Urothelium cell line (cell line): ENCODE measurements around the gene CSRNP3.

Experiments
- DNase-seq: peaks from one replicate; pipeline ENCODE4 v3.0.0; 2011; ENCODE audit warnings: low spot score, mixed read lengths
- FAIRE-seq: peaks from 2 replicates; lab custom pipeline; 2011; peaks lifted over from hg19 to GRCh38; lab: Jason Lieb, UNC

CSRNP3 gene, protein sequence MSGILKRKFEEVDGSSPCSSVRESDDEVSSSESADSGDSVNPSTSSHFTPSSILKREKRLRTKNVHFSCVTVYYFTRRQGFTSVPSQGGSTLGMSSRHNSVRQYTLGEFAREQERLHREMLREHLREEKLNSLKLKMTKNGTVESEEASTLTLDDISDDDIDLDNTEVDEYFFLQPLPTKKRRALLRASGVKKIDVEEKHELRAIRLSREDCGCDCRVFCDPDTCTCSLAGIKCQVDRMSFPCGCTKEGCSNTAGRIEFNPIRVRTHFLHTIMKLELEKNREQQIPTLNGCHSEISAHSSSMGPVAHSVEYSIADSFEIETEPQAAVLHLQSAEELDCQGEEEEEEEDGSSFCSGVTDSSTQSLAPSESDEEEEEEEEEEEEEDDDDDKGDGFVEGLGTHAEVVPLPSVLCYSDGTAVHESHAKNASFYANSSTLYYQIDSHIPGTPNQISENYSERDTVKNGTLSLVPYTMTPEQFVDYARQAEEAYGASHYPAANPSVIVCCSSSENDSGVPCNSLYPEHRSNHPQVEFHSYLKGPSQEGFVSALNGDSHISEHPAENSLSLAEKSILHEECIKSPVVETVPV

DNA sequence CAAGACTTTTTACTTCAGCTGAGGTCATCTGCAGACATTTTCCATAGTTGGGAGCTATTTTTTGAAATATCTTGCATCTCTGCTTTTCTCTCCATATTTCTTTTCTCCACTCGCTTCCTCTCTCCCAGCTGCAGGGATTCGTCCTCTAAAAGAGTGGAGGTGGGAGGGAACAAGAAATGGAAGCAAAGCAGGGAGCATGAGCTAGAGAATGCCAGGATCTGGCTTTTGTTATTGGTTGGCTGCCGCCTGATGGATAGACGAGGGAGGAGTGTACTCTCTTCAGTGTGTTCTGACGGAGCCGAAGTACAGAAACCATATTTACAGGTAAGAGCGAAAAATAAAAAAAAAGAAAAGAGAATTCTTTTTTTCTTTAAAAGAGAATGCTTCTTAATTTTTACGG, at the start of gene CSRNP3:
Gene CSRNP3, plus strand, starts transcription at position 282 of the 400 bp plus-strand sequence. CDS start 125,368 bp downstream, outside the sequence.
- peak; percentile 52 for FAIRE-seq
- DNase-seq: peak; percentile 79

DNA sequence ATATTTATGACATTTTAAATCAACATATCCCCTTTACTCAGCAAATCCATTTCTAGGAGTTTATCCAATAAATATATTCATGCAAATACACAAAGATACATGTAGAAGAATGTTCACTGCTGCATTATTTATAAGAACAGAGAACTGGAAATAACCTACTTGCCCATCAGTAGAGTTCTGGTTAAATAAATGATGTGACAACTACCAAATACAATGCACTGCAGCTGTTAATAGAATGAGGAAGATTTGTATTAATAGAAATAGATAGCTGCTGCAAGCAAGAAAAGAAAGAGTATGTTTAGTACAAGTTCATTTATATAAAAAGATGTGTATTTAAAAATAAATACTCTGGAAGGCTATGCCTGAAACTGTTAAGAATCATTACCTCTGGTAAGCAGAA, 49.3 kb upstream of the CSRNP3 start:
- FAIRE-seq: no peak

DNA sequence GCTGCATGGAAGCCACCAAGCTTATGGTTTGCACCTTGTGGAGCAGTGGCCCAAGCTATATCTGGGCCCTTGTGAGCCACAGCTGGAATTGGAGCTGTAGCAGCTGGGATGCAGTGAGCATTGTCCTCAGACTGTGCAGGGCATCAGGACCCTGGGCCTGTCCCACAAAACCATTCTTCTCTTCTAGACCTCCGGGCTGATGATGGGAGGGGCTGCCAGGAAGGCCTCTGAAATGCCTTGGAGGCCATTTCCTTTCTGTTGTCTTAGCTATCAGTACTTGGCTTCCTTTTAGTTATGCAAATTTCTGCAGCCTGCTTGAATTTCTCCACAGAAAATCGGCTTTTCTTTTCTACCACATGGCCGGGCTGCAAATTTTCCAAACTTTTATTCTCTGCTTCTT, 46.4 kb upstream of the CSRNP3 start:
- no peak for FAIRE-seq
- DNase-seq: no peak

More for the DNA sequence above, 49.3 kb upstream of the CSRNP3 start:
- no peak for DNase-seq

DNA sequence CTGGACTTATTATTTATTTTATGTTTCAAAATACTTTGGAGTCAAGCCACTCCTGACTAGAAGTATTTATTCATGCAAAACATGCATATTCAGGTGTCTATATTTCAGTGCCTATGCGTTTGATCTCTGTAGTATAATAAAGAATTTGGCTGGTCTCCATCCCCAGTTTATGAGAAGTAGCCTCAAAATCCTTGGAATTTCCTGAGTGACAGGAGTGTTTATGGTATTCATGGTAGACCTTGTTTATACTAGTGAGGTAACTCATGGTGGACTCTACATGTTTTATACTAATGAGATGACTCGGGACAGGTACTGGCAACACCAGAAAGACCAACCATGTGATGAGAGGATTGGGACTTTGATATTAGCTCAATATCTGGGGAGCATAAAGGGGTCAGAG, 43.9 kb upstream of the CSRNP3 start:
- DNase-seq (no peak), FAIRE-seq (no peak)

DNA sequence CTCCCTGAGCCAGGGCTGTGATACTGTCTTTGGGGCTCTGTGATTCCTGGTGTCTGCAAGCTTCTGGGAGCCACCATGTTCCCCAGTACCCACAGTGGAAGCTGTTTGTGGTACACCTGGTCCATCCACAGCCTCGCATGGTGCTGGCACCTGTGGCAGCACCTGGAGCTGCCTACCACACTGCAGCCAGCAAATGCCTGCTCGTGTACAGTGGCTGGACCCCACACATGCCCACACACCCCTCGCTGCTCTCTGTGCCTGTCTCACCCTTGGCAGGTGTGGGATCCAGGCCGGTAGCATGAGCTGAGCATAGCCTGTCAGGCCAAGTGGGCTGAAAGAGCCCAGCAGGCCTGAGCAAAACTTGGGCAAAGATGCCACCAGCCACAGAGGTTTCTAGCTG, 41.8 kb upstream of the CSRNP3 start:
- no peak for DNase-seq
- FAIRE-seq: no peak

DNA sequence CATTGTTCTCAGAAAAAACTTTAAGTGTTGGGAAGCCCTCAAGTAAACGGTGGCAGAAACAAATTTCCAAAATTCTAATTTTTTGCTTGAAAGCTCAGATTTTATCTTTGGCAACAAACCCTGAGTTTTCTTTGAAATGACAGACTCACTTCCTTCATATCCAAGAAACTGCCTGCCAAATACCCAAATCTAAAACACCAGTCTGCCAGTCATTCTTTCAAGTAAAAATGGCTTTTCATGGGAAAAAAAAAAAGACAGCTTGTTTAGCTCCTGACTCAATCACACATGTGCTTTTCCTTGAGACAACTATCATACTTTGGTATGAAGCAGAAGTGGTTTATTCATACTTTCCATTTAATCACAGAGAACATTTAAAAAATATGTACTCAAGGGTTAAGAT, 40.6 kb upstream of the CSRNP3 start:
- no peak for FAIRE-seq

DNA sequence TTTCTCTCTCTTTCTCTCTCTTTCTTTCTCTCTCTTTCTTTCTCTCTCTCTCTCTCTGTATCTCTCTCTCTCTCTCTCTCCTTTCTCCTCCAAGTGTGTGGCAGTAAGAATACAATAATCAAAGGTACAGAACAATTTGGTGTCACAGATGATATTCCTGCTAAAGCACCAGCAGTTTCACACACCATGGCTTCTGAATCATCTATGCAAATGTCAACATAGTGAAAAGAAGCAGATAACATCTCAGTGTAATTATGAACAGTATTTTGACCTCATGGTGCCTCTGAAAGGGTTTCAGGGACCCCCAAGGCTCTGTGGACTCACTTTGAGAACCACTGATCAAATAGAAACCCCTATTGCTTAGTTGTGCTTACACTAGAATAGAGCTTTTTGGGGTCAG, 38.5 kb upstream of the CSRNP3 start:
- no peak for FAIRE-seq
- DNase-seq: no peak

More for the DNA sequence above, 40.6 kb upstream of the CSRNP3 start:
- DNase-seq: no peak

DNA sequence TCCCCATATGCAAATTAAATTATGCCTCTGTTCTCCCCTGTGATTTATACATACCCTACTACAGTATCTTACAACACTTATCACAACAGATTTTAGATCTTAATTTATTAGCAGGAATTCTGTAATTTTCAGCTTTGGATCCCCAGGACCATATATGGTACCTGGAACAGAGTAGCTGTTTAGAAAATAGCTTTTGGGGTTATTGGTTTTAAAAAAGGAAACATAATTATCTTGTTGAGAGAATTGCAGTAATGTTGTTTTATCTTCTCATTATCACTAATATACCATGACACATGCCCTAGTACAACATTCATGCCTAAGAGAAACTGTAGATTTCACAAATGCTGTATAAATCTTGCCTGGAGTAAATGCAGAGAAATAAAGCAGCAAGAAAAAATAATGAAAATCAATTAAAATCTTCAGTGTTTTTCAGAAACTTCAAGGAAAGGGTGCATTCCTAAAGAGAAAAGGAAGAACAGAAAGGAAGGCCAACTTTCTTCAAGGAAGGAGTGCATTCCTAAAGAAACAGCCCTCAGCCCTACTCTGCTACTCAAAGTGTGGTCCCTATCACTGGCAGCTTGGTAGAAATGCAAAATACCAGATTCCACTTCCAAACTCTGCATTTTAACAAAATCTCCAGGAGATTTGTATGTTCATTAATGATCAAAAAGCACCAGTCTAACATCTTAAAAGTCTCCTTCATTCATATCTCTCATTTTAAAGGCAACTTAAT, 37.1 kb upstream of the CSRNP3 start:
- FAIRE-seq (no peak), DNase-seq (no peak)

DNA sequence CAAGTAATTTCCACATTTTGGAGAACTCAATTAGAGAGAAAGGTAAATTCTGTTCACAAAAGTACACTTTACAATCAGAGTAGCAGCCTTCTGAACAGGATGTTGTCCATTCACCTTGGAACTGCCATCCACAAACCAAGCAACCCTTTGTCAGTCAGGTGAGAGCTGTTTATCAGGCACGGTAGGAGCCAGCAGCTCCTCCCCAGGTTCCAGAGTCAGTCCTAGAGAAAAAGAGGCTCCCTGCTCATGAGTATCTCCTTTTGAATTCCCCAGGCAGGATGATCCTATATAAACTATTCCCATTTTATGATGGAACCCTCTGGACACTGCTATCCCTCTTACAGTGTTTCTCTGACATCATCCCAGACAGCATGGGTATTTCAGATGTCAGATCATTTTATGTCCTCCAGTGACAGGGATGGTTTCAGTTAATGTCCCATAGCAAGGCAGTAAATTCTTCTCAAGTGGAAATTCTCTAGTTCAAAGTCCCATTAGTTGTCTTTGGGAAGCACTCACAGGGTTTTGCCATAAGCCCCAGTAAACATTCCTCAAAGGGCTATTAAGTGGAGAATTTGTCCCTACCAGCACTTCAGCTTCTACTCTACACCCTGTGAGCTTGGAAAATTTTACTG, 34.5 kb upstream of the CSRNP3 start:
- no peak for DNase-seq
- FAIRE-seq: no peak

DNA sequence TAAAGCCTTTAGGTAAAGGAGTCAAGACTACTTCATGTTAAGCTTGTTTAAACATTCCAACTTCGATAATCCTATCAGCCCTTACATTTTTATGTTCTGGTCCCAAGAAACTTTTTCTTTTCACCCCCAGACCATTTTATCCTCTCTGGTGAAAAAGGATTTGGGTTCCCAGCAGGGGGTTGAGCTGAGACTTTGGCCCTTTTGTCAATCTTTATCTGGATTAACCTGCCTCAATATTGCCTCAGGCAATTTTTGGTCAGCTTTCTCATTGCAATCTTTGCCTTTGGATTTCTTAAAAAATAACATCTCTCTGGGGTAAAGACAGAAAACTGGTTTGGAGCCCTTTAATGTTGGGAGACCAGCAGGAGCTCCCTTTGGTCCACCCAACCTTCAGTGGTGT, 33.9 kb upstream of the CSRNP3 start:
- no peak for DNase-seq
- FAIRE-seq: no peak

DNA sequence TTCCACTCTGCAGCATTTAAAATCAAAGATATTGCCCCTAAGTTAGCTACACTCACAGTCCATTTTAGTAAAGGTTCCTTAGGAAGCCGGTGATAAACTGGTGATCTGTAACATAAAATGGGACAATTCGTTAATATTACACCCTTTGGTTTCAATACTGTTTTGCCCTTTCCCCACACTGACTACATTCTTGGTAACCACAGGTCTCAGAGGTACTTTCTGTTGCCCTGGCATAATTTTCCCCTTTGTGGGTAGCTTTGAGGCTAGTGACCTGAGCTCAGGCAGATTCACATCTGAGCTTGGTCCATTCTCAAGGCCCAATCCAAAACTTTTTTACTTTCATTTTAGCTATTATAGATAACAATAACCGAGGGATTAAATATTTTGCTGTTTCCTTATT, 32.9 kb upstream of the CSRNP3 start:
- DNase-seq (no peak), FAIRE-seq (no peak)

DNA sequence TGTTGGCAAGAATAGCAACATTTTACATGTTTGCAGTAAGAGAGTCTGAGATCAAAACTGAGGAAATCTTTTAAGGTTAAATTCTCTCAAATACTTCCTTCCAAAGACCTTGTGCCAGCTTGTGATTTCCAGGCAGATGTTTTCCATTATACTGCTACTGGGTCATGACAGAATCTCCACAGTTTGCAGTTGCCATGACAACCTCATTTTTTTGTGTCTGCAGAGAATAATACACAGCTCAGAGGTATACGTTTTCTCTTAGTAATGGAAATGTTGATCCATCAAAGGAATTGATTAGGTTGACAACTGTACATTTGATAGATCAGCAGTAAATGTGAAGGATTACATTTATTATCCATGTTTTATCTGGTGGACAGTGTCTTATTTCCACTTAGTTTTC, 29.1 kb upstream of the CSRNP3 start:
- peak; percentile 4 for DNase-seq

DNA sequence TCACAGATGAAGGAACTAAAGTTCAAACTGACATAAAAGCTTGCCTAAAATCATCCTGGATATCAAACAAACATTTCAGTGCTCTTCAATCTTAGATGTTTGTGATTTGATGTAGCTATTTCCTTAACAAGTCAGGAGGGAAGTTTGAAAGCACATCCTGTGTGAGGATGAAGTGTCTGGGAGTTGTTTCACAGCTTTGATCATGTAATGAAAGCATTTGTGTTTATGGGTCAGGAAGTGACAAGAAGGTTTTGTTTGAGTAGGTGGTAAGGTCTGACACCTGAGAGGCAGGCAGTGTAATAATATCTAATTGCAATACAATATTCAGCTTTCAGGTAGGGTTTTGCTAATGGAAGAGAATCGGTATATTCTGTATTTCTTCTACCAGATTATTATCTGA, 26.0 kb upstream of the CSRNP3 start:
- no peak for FAIRE-seq
- no peak for DNase-seq

More for the DNA sequence above, 29.1 kb upstream of the CSRNP3 start:
- no peak for FAIRE-seq

DNA sequence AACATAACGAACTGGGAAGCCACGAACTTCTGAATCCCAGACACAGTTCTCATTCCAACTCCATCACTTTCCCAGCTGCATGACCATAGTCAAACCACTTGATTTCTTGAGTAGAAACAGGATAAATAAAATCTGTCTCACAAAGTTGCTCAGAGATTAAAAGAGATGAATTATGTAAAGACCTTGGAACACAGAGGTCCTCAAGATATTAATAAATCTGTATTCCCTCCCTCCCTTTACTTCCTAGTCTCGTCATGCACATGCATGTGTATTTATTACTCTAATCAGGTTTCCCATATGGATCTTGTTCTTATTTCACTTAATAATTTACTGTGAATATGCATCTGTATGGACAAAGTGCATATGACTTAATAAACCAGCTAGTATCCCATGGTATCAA, 21.1 kb upstream of the CSRNP3 start:
- DNase-seq (no peak), FAIRE-seq (no peak)

DNA sequence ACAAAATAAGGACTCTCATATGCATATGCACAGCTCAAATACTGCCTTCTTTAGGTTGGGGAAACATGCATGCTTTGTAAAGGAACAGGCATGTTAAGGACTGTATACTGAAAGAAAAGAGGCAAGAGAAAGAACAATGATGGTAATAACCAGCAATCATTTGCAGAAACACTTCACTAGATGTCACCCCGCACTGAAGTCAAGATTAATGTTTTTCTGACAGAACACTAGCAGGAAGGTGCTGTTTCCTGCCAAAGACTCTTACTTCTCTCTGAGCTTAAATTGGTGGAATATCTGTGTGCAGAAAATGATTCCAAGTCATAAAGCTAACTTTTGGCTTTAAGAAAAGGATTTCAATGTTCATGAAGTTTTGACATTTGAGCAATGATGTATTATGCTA, 19.3 kb upstream of the CSRNP3 start:
- FAIRE-seq (no peak), DNase-seq (no peak)

DNA sequence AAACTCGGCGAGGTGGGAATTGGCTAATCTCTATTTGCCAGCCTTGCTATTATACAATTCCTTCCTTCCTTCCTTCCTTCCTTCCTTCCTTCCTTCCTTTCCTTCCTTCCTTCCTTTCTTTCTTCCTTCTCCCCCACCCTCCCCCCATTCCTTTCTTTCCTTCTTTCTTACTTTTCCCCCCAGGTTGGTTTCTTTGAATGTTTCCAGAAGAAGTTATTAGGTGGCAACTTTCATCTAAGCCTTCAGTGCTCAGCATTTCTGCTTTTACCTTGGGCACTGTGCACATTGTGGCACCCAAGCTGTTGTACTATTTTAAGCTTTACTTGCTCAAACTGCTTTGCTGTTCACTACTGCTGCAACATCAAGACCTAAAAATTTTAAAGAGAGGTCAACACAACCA, 17.2 kb upstream of the CSRNP3 start:
- FAIRE-seq: no peak

DNA sequence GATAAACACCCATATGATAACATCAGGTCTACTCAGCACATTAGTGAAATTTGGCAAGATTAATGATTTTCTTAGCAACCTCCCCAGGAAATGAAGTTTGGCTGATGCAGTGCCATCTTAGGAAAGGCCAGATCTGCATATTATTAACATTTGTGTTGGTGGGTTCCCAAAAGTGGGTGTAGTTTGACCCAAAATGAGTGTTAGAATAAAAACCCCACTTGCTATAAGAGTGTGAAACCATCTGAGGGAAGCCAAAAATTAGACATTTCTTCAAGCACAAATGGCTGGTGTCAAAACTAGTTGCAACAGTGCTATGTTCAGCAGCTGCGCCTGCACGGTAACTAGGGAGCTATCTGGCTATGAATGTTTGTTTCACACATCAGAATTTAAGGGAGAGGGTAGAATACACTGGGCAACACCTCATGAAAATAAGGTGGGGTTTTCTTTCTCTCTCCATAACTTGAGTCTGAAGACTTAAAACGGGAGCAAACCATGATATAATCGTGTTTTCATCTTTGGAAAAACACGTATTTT, 15.9 kb upstream of the CSRNP3 start:
- FAIRE-seq (no peak), DNase-seq (no peak)

More for the DNA sequence above, 17.2 kb upstream of the CSRNP3 start:
- no peak for DNase-seq

DNA sequence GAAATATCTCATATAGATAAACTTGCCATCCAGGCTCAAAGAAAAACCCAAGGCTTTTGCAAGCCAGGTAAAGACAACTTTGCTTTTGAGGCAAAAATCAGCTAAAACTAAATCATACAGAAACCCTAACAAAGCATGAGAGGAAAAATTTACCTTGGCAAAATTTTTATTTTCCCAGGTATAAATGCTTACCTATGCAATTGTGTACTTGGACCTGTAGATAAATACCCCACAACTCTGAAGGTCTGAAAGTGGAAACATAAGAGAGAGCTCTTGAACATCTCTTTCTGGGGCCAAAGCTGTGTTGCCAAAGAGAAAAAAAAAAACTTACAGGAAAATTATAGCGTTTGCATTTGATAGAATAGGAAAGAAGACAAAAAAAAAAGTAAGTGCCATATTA, 14.6 kb upstream of the CSRNP3 start:
- no peak for FAIRE-seq
- no peak for DNase-seq

DNA sequence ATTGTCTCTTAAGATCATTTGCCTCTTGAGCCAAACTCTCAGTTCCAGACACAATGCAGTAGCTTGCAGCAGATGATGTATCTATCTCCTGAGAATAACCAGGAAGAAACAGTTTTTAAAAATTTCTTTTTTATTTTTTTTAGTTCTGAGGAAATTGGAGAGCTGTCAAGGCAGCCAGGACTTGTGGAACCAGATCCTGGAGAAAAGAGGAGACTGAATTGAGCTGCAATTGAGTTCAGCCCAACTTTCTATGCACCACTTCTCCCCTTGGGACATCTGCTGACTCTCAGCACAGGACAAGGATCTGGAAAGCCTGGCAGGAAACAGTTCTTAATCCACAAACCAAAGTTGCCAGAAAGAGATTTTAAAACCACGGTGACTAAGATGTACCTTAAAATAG, 13.5 kb upstream of the CSRNP3 start:
- no peak for FAIRE-seq
- DNase-seq: no peak

DNA sequence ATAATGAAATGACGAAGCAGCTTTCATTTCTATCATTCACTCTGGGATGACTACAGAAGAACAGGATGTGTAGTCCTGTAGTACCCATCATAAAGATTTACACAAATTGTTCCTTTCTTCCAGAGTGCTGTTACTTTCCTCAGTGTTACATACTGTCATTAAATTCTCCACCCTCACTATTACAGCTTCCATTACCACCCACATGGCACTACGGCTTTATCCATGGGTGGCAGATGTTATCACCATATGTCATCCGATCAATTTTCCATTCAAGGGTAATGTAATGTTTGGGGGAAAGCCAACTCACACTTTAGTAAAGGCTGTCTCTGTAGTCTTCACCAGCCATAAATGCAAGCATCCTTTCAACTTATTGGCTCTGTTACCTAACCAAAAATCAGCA, 7.1 kb upstream of the CSRNP3 start:
- no peak for DNase-seq
- no peak for FAIRE-seq

DNA sequence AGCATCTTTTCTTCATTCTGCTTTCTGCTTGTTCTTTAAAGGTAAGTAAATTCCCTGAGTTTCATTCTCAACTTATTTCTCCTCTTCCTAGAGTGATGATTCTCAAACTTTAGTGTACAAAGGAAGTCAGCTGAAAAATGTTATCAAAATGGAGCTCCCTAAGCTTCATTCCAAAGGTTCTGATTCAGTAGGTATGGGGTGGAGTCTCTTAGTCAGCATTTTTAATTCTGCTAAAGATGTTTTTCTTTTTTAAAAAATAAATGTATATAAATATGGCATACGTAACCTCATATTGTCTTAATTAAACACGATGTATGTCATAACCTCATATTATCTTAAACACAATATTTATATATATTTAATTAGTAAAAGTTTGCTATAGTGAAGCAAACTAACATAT, 3.1 kb upstream of the CSRNP3 start:
- no peak for FAIRE-seq

More for the DNA sequence above, 3.1 kb upstream of the CSRNP3 start:
- no peak for DNase-seq
